A549 treated with ZK216348 at 1 μM for 4 hours (cell line): ENCODE data around the gene MORC1. TPM values are rescaled to one million over a fixed set of nuclear protein-coding genes. Genes with fewer than 3 reads are reported as not detected.

Experiments
- total RNA-seq: library from RNA; stranded (reverse); fragments of 200-300 nt; extraction: Qiagen RNA extraction; gene quantifications from 5 replicates; pipeline ENCODE4 v1.2.3, GENCODE V29; 2022; ENCODE audit warnings: low read depth

MORC1 gene
- not detected in 5 replicates for total RNA-seq

GRCh38 chr3:109117939-109118338 lies at the start of gene MORC1:
TSS of gene MORC1 (minus strand) at chr3:109118134. CDS start at chr3:109118059, 75 bp downstream.

GRCh38 chr3:109136523-109136922 lies 18.6 kb upstream of the MORC1 start, which contains the start of gene C3orf85:
TSS of gene C3orf85 (plus strand) at chr3:109136719. CDS start at chr3:109136848, 129 bp downstream.

GRCh38 chr3:108953700-108954099 lies 164.2 kb downstream of the MORC1 start, which contains the start of gene GUCA1C:
TSS of gene GUCA1C (minus strand) at chr3:108953879. CDS start at chr3:108953762, 117 bp downstream.

Other genes starting within 250 kb of the MORC1 start
- not detected in 5 replicates for gene GUCA1C, start 164.3 kb downstream of the MORC1 start, total RNA-seq
- not detected in 5 replicates for gene C3orf85, start 18.6 kb upstream of the MORC1 start, total RNA-seq
- not detected in 5 replicates for gene DPPA2, start 198.4 kb upstream of the MORC1 start, total RNA-seq
- not detected in 5 replicates for gene DPPA4, start 219.4 kb upstream of the MORC1 start, total RNA-seq